Measurements from ENCODE around the gene ALX4. TPM values are rescaled to one million over a fixed set of nuclear protein-coding genes. Genes with fewer than 3 reads are reported as not detected.

The ALX4 gene
- total RNA-seq, 1 donor from 2014 or later = 0.05 TPM

- no peak overlapping the region for H3K27ac Mint-ChIP-seq (ENCODE audit: unreplicated experiment)
- no peak for DNase-seq (ENCODE audit: low read depth, low spot score)
- H3K27me3 Mint-ChIP-seq (ENCODE audit: low read depth) = peaks cover 67% of the 10 kb centered on the region
- H3K4me3 Mint-ChIP-seq = no peak overlapping the region
- H3K4me1 Mint-ChIP-seq = peaks cover 9% of the 10 kb centered on the region
- no peak for TF ChIP-seq CTCF (conservative IDR thresholded peaks at IDR 0.05)
- H3K36me3 Mint-ChIP-seq (ENCODE audit: low read depth) = no peaks in the 10 kb centered on the region
- no peaks in the 10 kb centered on the region for H3K9me3 Mint-ChIP-seq
Measured at GRCh38 chr11:44338026-44338425, 28.1 kb upstream of the ALX4 start.

- no peak overlapping the region for H3K27ac Mint-ChIP-seq (ENCODE audit: unreplicated experiment)
- no peak for TF ChIP-seq CTCF (conservative IDR thresholded peaks at IDR 0.05)
- H3K4me3 Mint-ChIP-seq = no peak overlapping the region
- no peak for DNase-seq (ENCODE audit: low read depth, low spot score)
- H3K27me3 Mint-ChIP-seq (ENCODE audit: low read depth) = peaks cover 76% of the 10 kb centered on the region
- no peaks in the 10 kb centered on the region for H3K36me3 Mint-ChIP-seq (ENCODE audit: low read depth)
- peaks cover 9% of the 10 kb centered on the region for H3K4me1 Mint-ChIP-seq
- no peaks in the 10 kb centered on the region for H3K9me3 Mint-ChIP-seq
Measured at GRCh38 chr11:44335919-44336318, 26.0 kb upstream of the ALX4 start.

GRCh38 chr11:44335052-44335760 is 25.3 kb upstream of the ALX4 start:
- Mint-ChIP-seq H3K9me3 (no peaks in the 10 kb centered on the region), H3K4me3 (no peak overlapping the region), H3K27ac (ENCODE audit: unreplicated experiment) (no peak overlapping the region), H3K27me3 (ENCODE audit: low read depth) (peaks cover 82% of the 10 kb centered on the region), H3K36me3 (ENCODE audit: low read depth) (no peaks in the 10 kb centered on the region), H3K4me1 (peaks cover 9% of the 10 kb centered on the region)
- no peak for TF ChIP-seq CTCF (conservative IDR thresholded peaks at IDR 0.05)
- DNase-seq (ENCODE audit: low read depth, low spot score) = no peak

GRCh38 chr11:44334356-44335004 is 24.5 kb upstream of the ALX4 start:
- Mint-ChIP-seq H3K9me3 (no peaks in the 10 kb centered on the region), H3K27ac (ENCODE audit: unreplicated experiment) (no peak overlapping the region), H3K4me3 (no peak overlapping the region), H3K27me3 (ENCODE audit: low read depth) (peaks cover 85% of the 10 kb centered on the region), H3K36me3 (ENCODE audit: low read depth) (no peaks in the 10 kb centered on the region), H3K4me1 (peaks cover 9% of the 10 kb centered on the region)
- TF ChIP-seq CTCF (conservative IDR thresholded peaks at IDR 0.05) = no peak
- no peak for DNase-seq (ENCODE audit: low read depth, low spot score)

GRCh38 chr11:44333271-44334218 is 23.6 kb upstream of the ALX4 start:
- Mint-ChIP-seq H3K36me3 (ENCODE audit: low read depth) (no peaks in the 10 kb centered on the region), H3K4me1 (peaks cover 9% of the 10 kb centered on the region), H3K9me3 (no peaks in the 10 kb centered on the region), H3K4me3 (no peak overlapping the region), H3K27me3 (ENCODE audit: low read depth) (peaks cover 85% of the 10 kb centered on the region), H3K27ac (ENCODE audit: unreplicated experiment) (no peak overlapping the region)
- no peak for DNase-seq (ENCODE audit: low read depth, low spot score)
- no peak for TF ChIP-seq CTCF (conservative IDR thresholded peaks at IDR 0.05)

All from neural crest cell (in vitro differentiated cells).